Tibial nerve (tissue), 3 donors: ENCODE data around the gene PIGN.

Source experiments
- CTCF ChIP-seq, 5 experiments: fragments of 200-600 bp in 3 of 5; fragments of 450-650 bp in 2 of 5; sonication (generic) in 3 of 5; IDR thresholded peaks; one replicate each; pipeline ENCODE4 v1.5.1; 2016 to 2019; ENCODE audit warnings: antibody characterized with exemption in 5 of 5, mild to moderate bottlenecking in 3 of 5, moderate library complexity in 2 of 5
- POLR2A ChIP-seq, 2 donors: fragments of 450-650 bp; IDR thresholded peaks; one replicate each; pipeline ENCODE4 v1.6.1; 2017; ENCODE audit warnings: antibody characterized with exemption in 2 of 2, mild to moderate bottlenecking in 2 of 2, moderate library complexity in 2 of 2

GRCh38 chr18:62018034-62018758 is 168.7 kb downstream of the PIGN start:
- TF ChIP-seq POLR2A (IDR thresholded peaks at IDR 0.05) (no peak), CTCF (IDR thresholded peaks at IDR 0.05) (no peak)
